ENCODE measurements around the gene FAAP20. TPM values are rescaled to one million over a fixed set of nuclear protein-coding genes. Genes with fewer than 3 reads are reported as not detected.

The FAAP20 gene
- total RNA-seq, 1 donor from 2014 or later: 114 TPM

DNA sequence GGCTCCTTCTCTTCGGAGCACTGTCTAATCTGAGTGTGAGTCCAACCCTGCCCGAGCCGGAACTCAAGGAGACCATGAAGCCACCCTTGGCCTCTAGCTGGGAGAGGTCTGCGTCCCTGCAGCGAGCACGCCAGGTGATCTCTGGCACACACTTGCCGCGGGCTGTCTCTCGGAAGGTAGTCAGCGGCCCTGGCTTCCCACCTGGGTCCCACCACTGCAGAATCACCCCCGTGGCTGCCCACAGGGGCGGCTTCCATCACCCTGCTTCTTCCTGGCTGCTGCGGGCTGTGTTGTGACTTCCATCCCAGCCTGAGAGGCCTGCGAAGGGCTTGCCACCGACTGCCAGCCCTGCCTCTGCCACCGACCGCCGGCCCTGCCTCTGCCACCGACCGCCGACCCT is 17.0 kb downstream of the FAAP20 start:
- H3K27me3 Mint-ChIP-seq (ENCODE audit: low read depth, unreplicated experiment): no peaks in the 10 kb centered on the region
- no peaks in the 10 kb centered on the region for H3K9me3 Mint-ChIP-seq (ENCODE audit: unreplicated experiment)
- no peak overlapping the region for H3K4me3 Mint-ChIP-seq (ENCODE audit: unreplicated experiment)
- Histone ChIP-seq H2AFZ (ENCODE audit: low read depth, low read length) (no peak overlapping the region), H4K20me1 (ENCODE audit: insufficient read depth, low read length) (no peaks in the 10 kb centered on the region), H3K9me3 (ENCODE audit: insufficient read depth, low read depth, low read length) (no peaks in the 10 kb centered on the region), H3K27me3 (ENCODE audit: insufficient read depth, low read length) (no peaks in the 10 kb centered on the region), H3K4me3 (ENCODE audit: insufficient read depth, low read depth, low read length) (no peak overlapping the region), H3K4me2 (ENCODE audit: low read length) (no peak overlapping the region), H3K4me1 (ENCODE audit: insufficient read depth, low read length) (no peaks in the 10 kb centered on the region), H3K9ac (ENCODE audit: low read length) (no peak overlapping the region), H3K27ac (ENCODE audit: low read depth, low read length) (no peak overlapping the region), H3K79me2 (ENCODE audit: insufficient read depth, low read length) (no peaks in the 10 kb centered on the region), H3K36me3 (ENCODE audit: insufficient read depth, low read length) (no peaks in the 10 kb centered on the region)
- DNase-seq (ENCODE audit: low read depth): no peak
- no peak for TF ChIP-seq EZH2 (IDR thresholded peaks at IDR 0.05; ENCODE audit: insufficient read depth, low read length)
- TF ChIP-seq CTCF (IDR thresholded peaks at IDR 0.05; ENCODE audit: insufficient read depth, low read depth, low read length): no peak
- H3K36me3 Mint-ChIP-seq (ENCODE audit: low read depth, unreplicated experiment): peaks cover 26% of the 10 kb centered on the region
- no peak overlapping the region for H3K27ac Mint-ChIP-seq (ENCODE audit: unreplicated experiment)
- no peak for FAIRE-seq
- H3K4me1 Mint-ChIP-seq (ENCODE audit: low read depth, unreplicated experiment): peaks cover 3% of the 10 kb centered on the region

DNA sequence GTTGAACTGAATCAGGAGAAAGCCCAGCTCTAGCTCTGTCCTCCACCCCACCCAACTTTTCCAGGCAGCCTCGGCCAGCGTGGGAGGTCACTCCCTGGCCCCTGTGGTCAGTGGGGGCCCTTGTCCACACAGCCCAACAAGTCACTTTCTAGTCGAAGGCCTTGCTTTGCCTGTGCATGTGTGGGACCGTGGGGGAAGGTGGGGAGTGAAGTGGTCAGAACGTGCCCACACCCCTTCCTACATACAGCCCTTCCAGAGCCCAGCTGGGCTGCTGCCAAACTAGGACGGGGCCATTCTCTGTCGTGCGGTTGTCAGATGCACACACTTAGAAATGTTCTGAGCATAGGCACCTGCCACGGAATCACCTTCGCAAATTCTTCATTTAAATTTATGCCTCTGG is 18.0 kb downstream of the FAAP20 start:
- H3K9me3 ChIP-seq (ENCODE audit: insufficient read depth, low read depth, low read length): no peaks in the 10 kb centered on the region
- H3K4me3 ChIP-seq (ENCODE audit: insufficient read depth, low read depth, low read length): no peak overlapping the region
- H3K27ac Mint-ChIP-seq (ENCODE audit: unreplicated experiment): no peak overlapping the region
- H4K20me1 ChIP-seq (ENCODE audit: insufficient read depth, low read length): no peaks in the 10 kb centered on the region
- peaks cover 26% of the 10 kb centered on the region for H3K36me3 Mint-ChIP-seq (ENCODE audit: low read depth, unreplicated experiment)
- DNase-seq (ENCODE audit: low read depth) (no peak), FAIRE-seq (no peak)
- H3K4me3 Mint-ChIP-seq (ENCODE audit: unreplicated experiment): no peak overlapping the region
- H3K4me1 Mint-ChIP-seq (ENCODE audit: low read depth, unreplicated experiment): peaks cover 3% of the 10 kb centered on the region
- TF ChIP-seq EZH2 (IDR thresholded peaks at IDR 0.05; ENCODE audit: insufficient read depth, low read length): no peak
- no peak for TF ChIP-seq CTCF (IDR thresholded peaks at IDR 0.05; ENCODE audit: insufficient read depth, low read depth, low read length)
- no peaks in the 10 kb centered on the region for H3K27me3 ChIP-seq (ENCODE audit: insufficient read depth, low read length)
- no peaks in the 10 kb centered on the region for H3K36me3 ChIP-seq (ENCODE audit: insufficient read depth, low read length)
- no peaks in the 10 kb centered on the region for H3K9me3 Mint-ChIP-seq (ENCODE audit: unreplicated experiment)
- no peak overlapping the region for H2AFZ ChIP-seq (ENCODE audit: low read depth, low read length)
- H3K79me2 ChIP-seq (ENCODE audit: insufficient read depth, low read length): no peaks in the 10 kb centered on the region
- H3K9ac ChIP-seq (ENCODE audit: low read length): no peak overlapping the region
- H3K27ac ChIP-seq (ENCODE audit: low read depth, low read length): no peak overlapping the region
- H3K27me3 Mint-ChIP-seq (ENCODE audit: low read depth, unreplicated experiment): no peaks in the 10 kb centered on the region
- H3K4me2 ChIP-seq (ENCODE audit: low read length): no peak overlapping the region
- H3K4me1 ChIP-seq (ENCODE audit: insufficient read depth, low read length): no peaks in the 10 kb centered on the region

GRCh38 chr1:2175681-2176454 is 18.7 kb downstream of the FAAP20 start:
- DNase-seq (ENCODE audit: low read depth): no peak
- Histone ChIP-seq H3K9me3 (ENCODE audit: insufficient read depth, low read depth, low read length) (no peaks in the 10 kb centered on the region), H3K4me3 (ENCODE audit: insufficient read depth, low read depth, low read length) (no peak overlapping the region), H3K27ac (ENCODE audit: low read depth, low read length) (no peak overlapping the region), H3K4me2 (ENCODE audit: low read length) (no peak overlapping the region), H3K9ac (ENCODE audit: low read length) (no peak overlapping the region), H3K36me3 (ENCODE audit: insufficient read depth, low read length) (no peaks in the 10 kb centered on the region), H2AFZ (ENCODE audit: low read depth, low read length) (no peak overlapping the region), H3K79me2 (ENCODE audit: insufficient read depth, low read length) (no peaks in the 10 kb centered on the region), H4K20me1 (ENCODE audit: insufficient read depth, low read length) (no peaks in the 10 kb centered on the region), H3K27me3 (ENCODE audit: insufficient read depth, low read length) (no peaks in the 10 kb centered on the region), H3K4me1 (ENCODE audit: insufficient read depth, low read length) (no peaks in the 10 kb centered on the region)
- no peak for FAIRE-seq
- TF ChIP-seq CTCF (IDR thresholded peaks at IDR 0.05; ENCODE audit: insufficient read depth, low read depth, low read length) (no peak), EZH2 (IDR thresholded peaks at IDR 0.05; ENCODE audit: insufficient read depth, low read length) (no peak)
- no peaks in the 10 kb centered on the region for H3K27me3 Mint-ChIP-seq (ENCODE audit: low read depth, unreplicated experiment)
- H3K9me3 Mint-ChIP-seq (ENCODE audit: unreplicated experiment): no peaks in the 10 kb centered on the region
- no peak overlapping the region for H3K4me3 Mint-ChIP-seq (ENCODE audit: unreplicated experiment)
- no peak overlapping the region for H3K27ac Mint-ChIP-seq (ENCODE audit: unreplicated experiment)
- peaks cover 26% of the 10 kb centered on the region for H3K36me3 Mint-ChIP-seq (ENCODE audit: low read depth, unreplicated experiment)
- peaks cover 3% of the 10 kb centered on the region for H3K4me1 Mint-ChIP-seq (ENCODE audit: low read depth, unreplicated experiment)
